SK-N-SH (cell line): Measurements from ENCODE around the gene MTPN. TPM values are rescaled to one million over a fixed set of nuclear protein-coding genes. Genes with fewer than 3 reads are reported as not detected.

Source experiments
- CTCF ChIA-PET: fragments of 300-600, 350-600 bp; formaldehyde crosslinking; extraction: SDS; loops from one replicate; lab custom pipeline; 2021; lab: Yijun Ruan, JAX
- POLR2A ChIA-PET: fragments of 350-600 bp; sonication (Branson Sonifier 250); formaldehyde crosslinking; extraction: SDS; loops from one replicate; lab custom pipeline; 2020; ENCODE audit warnings: antibody characterized with exemption, inconsistent platforms; lab: Yijun Ruan, JAX
- DNase-seq: peaks from one replicate; pipeline ENCODE4 v3.0.0; 2012
- H2AFZ ChIP-seq: fragments of 200-600 bp; sonication (generic); 2 replicates; pipeline ENCODE4 v1.8.1; 2016; ENCODE audit warnings: antibody characterized with exemption, mild to moderate bottlenecking, low read depth
- H3F3A ChIP-seq: fragments of 200-600 bp; sonication (generic); replicated peaks from 2 replicates; pipeline ENCODE3; 2016; ENCODE audit warnings: antibody characterized with exemption, mild to moderate bottlenecking; ENCODE audit not compliant: insufficient read depth
- H3K27ac ChIP-seq, 2 experiments: fragments of 200-500 bp in 1 of 2; fragments of 200-600 bp in 1 of 2; sonication (Bioruptor generic) in 1 of 2; sonication (generic), shearing (Covaris generic) in 1 of 2; 2 replicates each; pipeline versions ENCODE4 v1.5.1 to v1.6.1; 2014 to 2016; ENCODE audit warnings: low read depth in 2 of 2, inconsistent platforms in 1 of 2, low read length in 1 of 2, mild to moderate bottlenecking in 1 of 2, mixed read lengths in 1 of 2
- H3K27me3 ChIP-seq: fragments of 200-600 bp; sonication (generic), shearing (Covaris generic); 2 replicates; pipeline ENCODE4 v1.6.1; 2016; ENCODE audit warnings: mixed run types; ENCODE audit not compliant: insufficient read depth
- H3K36me3 ChIP-seq, 2 experiments: fragments of 200-500 bp in 1 of 2; fragments of 200-600 bp in 1 of 2; sonication (Bioruptor generic) in 1 of 2; sonication (generic) in 1 of 2; replicated peaks in 1 of 2; 2 replicates each; pipeline versions ENCODE3 to v1.5.1; 2014 to 2016; ENCODE audit warnings: low read length in 1 of 2, mild to moderate bottlenecking in 1 of 2; ENCODE audit not compliant: insufficient read depth in 2 of 2, control insufficient read depth in 1 of 2
- H3K4me1 ChIP-seq, 2 experiments: fragments of 200-500 bp in 1 of 2; fragments of 200-600 bp in 1 of 2; sonication (Bioruptor generic) in 1 of 2; sonication (generic), shearing (Covaris generic) in 1 of 2; 2 replicates each; pipeline versions ENCODE4 v1.5.1 to v1.6.1; 2014 to 2016; ENCODE audit warnings: low read depth in 1 of 2, low read length in 1 of 2, mixed run types in 1 of 2; ENCODE audit not compliant: insufficient read depth in 2 of 2, control insufficient read depth in 1 of 2
- H3K4me2 ChIP-seq: fragments of 200-600 bp; sonication (generic), shearing (Covaris generic); 2 replicates; pipeline ENCODE4 v1.6.1; 2017; ENCODE audit warnings: mixed run types
- H3K4me3 ChIP-seq, 2 experiments: fragments of 200-500 bp in 1 of 2; fragments of 200-600 bp in 1 of 2; sonication (Bioruptor generic) in 1 of 2; sonication (generic), shearing (Covaris generic) in 1 of 2; 2 replicates each; pipeline versions ENCODE4 v1.5.1 to v1.8.1; 2014 to 2016; ENCODE audit warnings: low read depth in 2 of 2, inconsistent platforms in 1 of 2, low read length in 1 of 2, mild to moderate bottlenecking in 1 of 2, mixed read lengths in 1 of 2, moderate library complexity in 1 of 2
- H3K79me2 ChIP-seq: fragments of 200-600 bp; sonication (generic); 2 replicates; pipeline ENCODE4 v1.8.1; 2017; ENCODE audit warnings: mild to moderate bottlenecking; ENCODE audit not compliant: insufficient read depth
- H3K9ac ChIP-seq: fragments of 200-600 bp; sonication (generic); 2 replicates; pipeline ENCODE4 v1.6.1; 2017; ENCODE audit warnings: mixed run types
- H3K9me2 ChIP-seq: fragments of 200-600 bp; sonication (generic); 2 replicates; pipeline ENCODE4 v1.6.1; 2017; ENCODE audit warnings: mixed run types
- H3K9me3 ChIP-seq: fragments of 200-600 bp; sonication (generic); 2 replicates; pipeline ENCODE4 v1.6.1; 2017; ENCODE audit warnings: mixed run types, mild to moderate bottlenecking, moderate library complexity
- H4K20me1 ChIP-seq: fragments of 200-600 bp; sonication (generic); 2 replicates; pipeline ENCODE4 v1.6.1; 2017; ENCODE audit warnings: mild to moderate bottlenecking, mixed run types; ENCODE audit not compliant: insufficient read depth
- ELF1 ChIP-seq: IDR thresholded peaks from 2 replicates; pipeline ENCODE4 v1.4.0; 2012
- EP300 ChIP-seq, 2 experiments: IDR thresholded peaks; 2 replicates each; pipeline versions ENCODE4 v1.4.0 to v1.6.1; 2012; ENCODE audit warnings: borderline replicate concordance in 1 of 2, low read depth in 1 of 2, low read length in 1 of 2
- FOSL2 ChIP-seq: IDR thresholded peaks from 2 replicates; pipeline ENCODE4 v1.4.0; 2012; ENCODE audit warnings: low read depth, mild to moderate bottlenecking, moderate library complexity, borderline replicate concordance
- IRF3 ChIP-seq: fragments of 150-350 bp; IDR thresholded peaks from 2 replicates; pipeline ENCODE4 v1.6.1; 2016; ENCODE audit warnings: mild to moderate bottlenecking, low read depth, low read length
- MAX ChIP-seq: IDR thresholded peaks from 2 replicates; pipeline ENCODE4 v1.4.0; 2012; ENCODE audit warnings: low read depth
- POLR2AphosphoS5 ChIP-seq: IDR thresholded peaks from 2 replicates; pipeline ENCODE4 v1.6.1; 2012; ENCODE audit warnings: low read depth, low read length
- RAD21 ChIP-seq: IDR thresholded peaks from 2 replicates; pipeline ENCODE4 v1.6.1; 2012; ENCODE audit warnings: mild to moderate bottlenecking, low read length
- SIN3A ChIP-seq: IDR thresholded peaks from 2 replicates; pipeline ENCODE4 v1.6.1; 2012; ENCODE audit warnings: low read depth, mild to moderate bottlenecking, low read length, moderate library complexity, borderline replicate concordance
- TCF12 ChIP-seq: IDR thresholded peaks from 2 replicates; pipeline ENCODE4 v1.4.0; 2012
- YY1 ChIP-seq: IDR thresholded peaks from 2 replicates; pipeline ENCODE4 v1.4.0; 2012; ENCODE audit warnings: low read depth, mild to moderate bottlenecking
- WGBS: methylation state at CpG from one replicate; pipeline ENCODE4 v1.1.6; 2017; ENCODE audit warnings: low lambda C conversion rate; 5-methylcytosine and 5-hydroxymethylcytosine counted together
- polyA plus RNA-seq, 3 experiments: library from polyadenylated mRNA; depleted of rRNA; stranded (reverse); fragments of >200 nt; gene quantifications; 2 replicates each; pipeline ENCODE4 v1.2.3, GENCODE V29; 2012
- TF ChIP-seq, protein P1 (sequence below): IDR thresholded peaks from 2 replicates; pipeline ENCODE4 v1.6.1; 2012; ENCODE audit warnings: mild to moderate bottlenecking, low read depth, low read length, moderate library complexity
- TF ChIP-seq, protein P2 (sequence below): IDR thresholded peaks from 2 replicates; pipeline ENCODE4 v1.4.0; 2012; ENCODE audit warnings: low read depth, borderline replicate concordance

MTPN gene
- polyA plus RNA-seq, 1 of the 3 experiments (the other 2 are of a cell fraction), result 135 TPM

DNA sequence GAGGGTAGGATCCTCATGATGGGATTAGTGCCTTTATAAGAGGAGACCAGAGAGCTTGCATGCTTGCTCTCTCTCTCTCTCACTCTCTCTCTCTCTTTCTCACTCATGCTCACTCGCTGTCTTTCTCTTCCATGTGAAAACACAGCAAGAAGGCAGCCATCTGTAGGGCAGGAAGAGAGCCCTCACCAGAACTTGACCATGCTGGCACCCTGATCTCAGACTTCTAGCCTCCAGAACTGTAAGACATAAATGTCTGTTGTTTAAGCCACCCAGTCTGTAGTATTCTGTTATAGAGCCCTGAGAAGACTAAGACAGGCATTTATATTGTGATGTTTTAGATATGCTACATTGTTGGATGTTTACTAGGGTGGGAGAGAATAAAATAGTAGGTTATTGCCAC lies 43.4 kb upstream of the MTPN start:
- no peaks in the 10 kb centered on the region for H3K36me3 ChIP-seq
- H3K4me1 ChIP-seq, result peaks cover 0 to 6% of the 10 kb centered on the region in 2 experiments; a peak in 2 of 4 replicates
- H3K27me3 ChIP-seq, result no peaks in the 10 kb centered on the region
- H3F3A ChIP-seq, result no peaks in the 10 kb centered on the region
- no peaks in the 10 kb centered on the region for H3K9me3 ChIP-seq
- H3K4me3 ChIP-seq, result no peak overlapping the region
- H3K9ac ChIP-seq, result no peak overlapping the region
- DNase-seq, result no peak
- H3K27ac ChIP-seq, result no peak overlapping the region
- TF ChIP-seq MAX, result no peak
- no peak overlapping the region for H3K4me2 ChIP-seq
- H3K9me2 ChIP-seq, result no peaks in the 10 kb centered on the region
- 33% methylated on average over 1 of the region's 1 CpG for WGBS
- CTCF ChIA-PET, result no interaction called here
- POLR2A ChIA-PET, result no interaction called here
- H3K79me2 ChIP-seq, result no peaks in the 10 kb centered on the region
- H2AFZ ChIP-seq, result no peak overlapping the region
- H4K20me1 ChIP-seq, result no peaks in the 10 kb centered on the region

DNA sequence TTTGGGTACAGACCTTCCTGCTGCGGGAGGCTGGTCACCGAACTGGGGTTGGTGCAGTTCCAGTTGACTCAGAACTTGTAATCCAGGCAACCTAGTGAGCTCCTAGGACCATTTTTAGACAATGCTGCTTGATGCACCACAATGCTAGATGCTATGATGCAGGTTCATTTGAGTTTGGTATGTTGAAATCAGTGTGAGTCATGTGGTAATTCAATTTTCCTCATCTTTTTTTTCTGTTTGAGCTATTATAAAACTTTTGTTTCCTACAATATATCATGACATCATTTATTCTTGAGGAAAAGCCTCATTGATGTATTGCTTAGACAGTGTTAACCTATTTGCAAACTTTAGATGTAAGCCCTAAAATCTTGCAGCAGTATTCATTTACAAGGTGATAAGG lies 40.9 kb upstream of the MTPN start:
- Histone ChIP-seq H3K36me3 (no peaks in the 10 kb centered on the region), H3K27me3 (no peaks in the 10 kb centered on the region), H4K20me1 (no peaks in the 10 kb centered on the region), H3K27ac (no peak overlapping the region), H2AFZ (no peak overlapping the region), H3K9ac (no peak overlapping the region), H3K9me2 (no peaks in the 10 kb centered on the region), H3K4me1 (peaks cover 0 to 6% of the 10 kb centered on the region in 2 experiments; a peak in 2 of 4 replicates), H3K4me3 (no peak overlapping the region), H3K9me3 (no peaks in the 10 kb centered on the region), H3F3A (no peaks in the 10 kb centered on the region), H3K4me2 (no peak overlapping the region), H3K79me2 (no peaks in the 10 kb centered on the region)
- no peak for DNase-seq
- TF ChIP-seq FOSL2 (no peak), YY1 (no peak), SIN3A (no peak), ELF1 (no peak), EP300 (IDR thresholded peaks at IDR 0.05; ENCODE audit: borderline replicate concordance in 1 of 2, low read depth in 1 of 2, low read length in 1 of 2) (no peak), IRF3 (no peak), POLR2AphosphoS5 (no peak), TCF12 (no peak), RAD21 (no peak)
- TF ChIP-seq, protein P1, sequence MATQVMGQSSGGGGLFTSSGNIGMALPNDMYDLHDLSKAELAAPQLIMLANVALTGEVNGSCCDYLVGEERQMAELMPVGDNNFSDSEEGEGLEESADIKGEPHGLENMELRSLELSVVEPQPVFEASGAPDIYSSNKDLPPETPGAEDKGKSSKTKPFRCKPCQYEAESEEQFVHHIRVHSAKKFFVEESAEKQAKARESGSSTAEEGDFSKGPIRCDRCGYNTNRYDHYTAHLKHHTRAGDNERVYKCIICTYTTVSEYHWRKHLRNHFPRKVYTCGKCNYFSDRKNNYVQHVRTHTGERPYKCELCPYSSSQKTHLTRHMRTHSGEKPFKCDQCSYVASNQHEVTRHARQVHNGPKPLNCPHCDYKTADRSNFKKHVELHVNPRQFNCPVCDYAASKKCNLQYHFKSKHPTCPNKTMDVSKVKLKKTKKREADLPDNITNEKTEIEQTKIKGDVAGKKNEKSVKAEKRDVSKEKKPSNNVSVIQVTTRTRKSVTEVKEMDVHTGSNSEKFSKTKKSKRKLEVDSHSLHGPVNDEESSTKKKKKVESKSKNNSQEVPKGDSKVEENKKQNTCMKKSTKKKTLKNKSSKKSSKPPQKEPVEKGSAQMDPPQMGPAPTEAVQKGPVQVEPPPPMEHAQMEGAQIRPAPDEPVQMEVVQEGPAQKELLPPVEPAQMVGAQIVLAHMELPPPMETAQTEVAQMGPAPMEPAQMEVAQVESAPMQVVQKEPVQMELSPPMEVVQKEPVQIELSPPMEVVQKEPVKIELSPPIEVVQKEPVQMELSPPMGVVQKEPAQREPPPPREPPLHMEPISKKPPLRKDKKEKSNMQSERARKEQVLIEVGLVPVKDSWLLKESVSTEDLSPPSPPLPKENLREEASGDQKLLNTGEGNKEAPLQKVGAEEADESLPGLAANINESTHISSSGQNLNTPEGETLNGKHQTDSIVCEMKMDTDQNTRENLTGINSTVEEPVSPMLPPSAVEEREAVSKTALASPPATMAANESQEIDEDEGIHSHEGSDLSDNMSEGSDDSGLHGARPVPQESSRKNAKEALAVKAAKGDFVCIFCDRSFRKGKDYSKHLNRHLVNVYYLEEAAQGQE, result no peak
- TF ChIP-seq, protein P2, sequence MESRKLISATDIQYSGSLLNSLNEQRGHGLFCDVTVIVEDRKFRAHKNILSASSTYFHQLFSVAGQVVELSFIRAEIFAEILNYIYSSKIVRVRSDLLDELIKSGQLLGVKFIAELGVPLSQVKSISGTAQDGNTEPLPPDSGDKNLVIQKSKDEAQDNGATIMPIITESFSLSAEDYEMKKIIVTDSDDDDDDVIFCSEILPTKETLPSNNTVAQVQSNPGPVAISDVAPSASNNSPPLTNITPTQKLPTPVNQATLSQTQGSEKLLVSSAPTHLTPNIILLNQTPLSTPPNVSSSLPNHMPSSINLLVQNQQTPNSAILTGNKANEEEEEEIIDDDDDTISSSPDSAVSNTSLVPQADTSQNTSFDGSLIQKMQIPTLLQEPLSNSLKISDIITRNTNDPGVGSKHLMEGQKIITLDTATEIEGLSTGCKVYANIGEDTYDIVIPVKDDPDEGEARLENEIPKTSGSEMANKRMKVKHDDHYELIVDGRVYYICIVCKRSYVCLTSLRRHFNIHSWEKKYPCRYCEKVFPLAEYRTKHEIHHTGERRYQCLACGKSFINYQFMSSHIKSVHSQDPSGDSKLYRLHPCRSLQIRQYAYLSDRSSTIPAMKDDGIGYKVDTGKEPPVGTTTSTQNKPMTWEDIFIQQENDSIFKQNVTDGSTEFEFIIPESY, result no peak
- POLR2A ChIA-PET, result no interaction called here
- CTCF ChIA-PET, result interaction anchor here (1.4 to 1.5 kb wide), 2 partner anchors 218 to 355 kb away, joined by 3 to 6 read pairs; partner anchors contain the start of gene STMP1
- 41% methylated on average over 2 of the region's 2 CpGs for WGBS
